GM23338 (cell line): ENCODE measurements around the gene ZDHHC9. TPM values are rescaled to one million over a fixed set of nuclear protein-coding genes. Genes with fewer than 3 reads are reported as not detected.

Experiments
- ATAC-seq: fragments of 200-7000 bp; cut with Tn5 transposase; 3 replicates; pipeline ENCODE4 v1.9.1; 2020
- DNase-seq: peaks from one replicate; pipeline ENCODE4 v3.0.0-alpha.2; 2015; ENCODE audit warnings: low spot score
- H2AFZ ChIP-seq: fragments of 200-600 bp; sonication (generic); 2 replicates; pipeline ENCODE4 v1.8.0; 2016; ENCODE audit warnings: antibody characterized with exemption, mild to moderate bottlenecking, moderate library complexity
- H3F3A ChIP-seq: fragments of 200-600 bp; sonication (generic); replicated peaks from 2 replicates; pipeline ENCODE4 v1.8.0; 2017; ENCODE audit warnings: antibody characterized with exemption, mixed run types, low read depth
- H3K27ac ChIP-seq: fragments of 200-600 bp; sonication (generic); 2 replicates; pipeline ENCODE4 v1.6.1; 2016; ENCODE audit warnings: low read depth
- H3K27me3 ChIP-seq: fragments of 200-600 bp; sonication (generic); 2 replicates; pipeline ENCODE4 v1.8.0; 2016; ENCODE audit warnings: mild to moderate bottlenecking, mixed run types, moderate library complexity; ENCODE audit not compliant: insufficient read depth
- H3K36me3 ChIP-seq: fragments of 200-600 bp; sonication (generic); 2 replicates; pipeline ENCODE4 v1.8.0; 2016; ENCODE audit warnings: mild to moderate bottlenecking; ENCODE audit not compliant: insufficient read depth
- H3K4me1 ChIP-seq: fragments of 200-600 bp; sonication (generic); 2 replicates; pipeline ENCODE4 v1.8.0; 2016; ENCODE audit warnings: mild to moderate bottlenecking, moderate library complexity; ENCODE audit not compliant: insufficient read depth
- H3K4me2 ChIP-seq: fragments of 200-600 bp; sonication (generic); 2 replicates; pipeline ENCODE4 v1.7.1; 2017; ENCODE audit warnings: mixed run types
- H3K4me3 ChIP-seq: fragments of 200-600 bp; sonication (generic); 2 replicates; pipeline ENCODE4 v1.6.1; 2016; ENCODE audit warnings: mixed run types
- H3K79me2 ChIP-seq: fragments of 200-600 bp; sonication (generic); replicated peaks from 2 replicates; pipeline ENCODE4 v1.8.0; 2017; ENCODE audit warnings: mild to moderate bottlenecking; ENCODE audit not compliant: insufficient read depth
- H3K9me2 ChIP-seq: fragments of 200-600 bp; sonication (generic); 2 replicates; pipeline ENCODE4 v1.8.0; 2017; ENCODE audit not compliant: insufficient read depth
- H4K20me1 ChIP-seq: fragments of 200-600 bp; sonication (generic); replicated peaks from 2 replicates; pipeline ENCODE4 v1.8.0; 2017; ENCODE audit warnings: mild to moderate bottlenecking; ENCODE audit not compliant: insufficient read depth
- H3K27ac Mint-ChIP-seq: 2 replicates; pipeline ENCODE4 v1.8.0; 2020; ENCODE audit warnings: inconsistent platforms, mild to moderate bottlenecking, moderate library complexity, mixed read lengths
- H3K27me3 Mint-ChIP-seq: 3 replicates; pipeline ENCODE4 v1.8.0; 2022; ENCODE audit warnings: low read depth, mild to moderate bottlenecking, moderate library complexity, mixed read lengths, inconsistent platforms; ENCODE audit not compliant: insufficient read depth, poor library complexity
- H3K36me3 Mint-ChIP-seq: 3 replicates; pipeline ENCODE4 v1.8.0; 2021; ENCODE audit warnings: low read depth, mild to moderate bottlenecking, inconsistent platforms, moderate library complexity, mixed read lengths
- H3K4me1 Mint-ChIP-seq: 3 replicates; pipeline ENCODE4 v1.8.0; 2020; ENCODE audit warnings: mild to moderate bottlenecking, inconsistent platforms, mixed read lengths
- H3K4me3 Mint-ChIP-seq: 3 replicates; pipeline ENCODE4 v1.8.0; 2021; ENCODE audit warnings: moderate library complexity, mild to moderate bottlenecking, inconsistent platforms, mixed read lengths
- H3K9me3 Mint-ChIP-seq: 3 replicates; pipeline ENCODE4 v1.8.0; 2020; ENCODE audit warnings: moderate library complexity, mild to moderate bottlenecking, inconsistent platforms, mixed read lengths
- CTCF ChIP-seq, 2 experiments: fragments of 200-600 bp in 1 of 2; sonication (generic) in 1 of 2; conservative IDR thresholded peaks; 2 replicates each; pipeline versions ENCODE4 v1.5.1 to v1.6.1; 2016 to 2017; ENCODE audit warnings: antibody characterized with exemption in 2 of 2, low read depth in 2 of 2, mild to moderate bottlenecking in 2 of 2, moderate library complexity in 1 of 2
- ETS1 ChIP-seq: IDR thresholded peaks from 2 replicates; pipeline ENCODE4 v1.6.1; 2016; ENCODE audit warnings: antibody characterized with exemption
- EZH2phosphoT487 ChIP-seq: fragments of 200-600 bp; sonication (generic); IDR thresholded peaks from one replicate; pipeline ENCODE4 v1.8.1; 2018; ENCODE audit warnings: antibody characterized with exemption; ENCODE audit not compliant: unreplicated experiment
- JUNB ChIP-seq: IDR thresholded peaks from one replicate; pipeline ENCODE4 v1.6.1; 2016; ENCODE audit warnings: antibody characterized with exemption; ENCODE audit not compliant: unreplicated experiment
- NANOG ChIP-seq: IDR thresholded peaks from 2 replicates; pipeline ENCODE4 v1.6.1; 2016; ENCODE audit warnings: antibody characterized with exemption, borderline replicate concordance
- POLR2AphosphoS5 ChIP-seq: IDR thresholded peaks from 2 replicates; pipeline ENCODE4 v1.6.1; 2016; ENCODE audit warnings: antibody characterized with exemption, low read depth
- REST ChIP-seq: IDR thresholded peaks from one replicate; pipeline ENCODE4 v1.6.1; 2018; ENCODE audit warnings: antibody characterized with exemption; ENCODE audit not compliant: unreplicated experiment
- ZNF114 ChIP-seq: fragments of 250-450 bp; sonication (Bioruptor Pico); IDR thresholded peaks from 2 replicates; pipeline ENCODE4 v1.5.0; 2020; ENCODE audit warnings: mild to moderate bottlenecking, moderate library complexity
- ZNF462 ChIP-seq: fragments of 250-450 bp; sonication (Bioruptor Pico); IDR thresholded peaks from 2 replicates; pipeline ENCODE4 v1.5.0; 2020; ENCODE audit warnings: mild to moderate bottlenecking, moderate library complexity
- polyA plus RNA-seq: library from polyadenylated mRNA; unstranded; fragments of >200 nt; fragmentation: Nextera tagmentation; extraction: Ambion mirVana; gene quantifications from 2 replicates; pipeline ENCODE4 v1.2.1, GENCODE V29; 2016
- total RNA-seq: library from RNA; depleted of rRNA; stranded (reverse); fragments of >200 nt; shearing (Covaris generic); gene quantifications from 2 replicates; pipeline ENCODE4 v1.2.3, GENCODE V29; 2014

Gene ZDHHC9
- total and polyA plus RNA-seq, 2 experiments from 2014 or later, result 14.2 to 17.6 TPM

GRCh38 chrX:129780441-129781105 lies 63.1 kb downstream of the ZDHHC9 start:
- H3K9me2 ChIP-seq, result no peaks in the 10 kb centered on the region
- H3K4me1 Mint-ChIP-seq, result no peaks in the 10 kb centered on the region; the same call in 1 of the 3 replicates
- H3K9me3 Mint-ChIP-seq, result no peaks in the 10 kb centered on the region
- H3K27me3 ChIP-seq, result no peaks in the 10 kb centered on the region
- H3K4me2 ChIP-seq, result no peak overlapping the region
- H4K20me1 ChIP-seq, result no peaks in the 10 kb centered on the region
- no peaks in the 10 kb centered on the region for H3K36me3 Mint-ChIP-seq
- no peaks in the 10 kb centered on the region for H3F3A ChIP-seq
- no peak overlapping the region for H3K4me3 ChIP-seq
- H3K36me3 ChIP-seq, result no peaks in the 10 kb centered on the region
- TF ChIP-seq CTCF (conservative IDR thresholded peaks at IDR 0.05; ENCODE audit: low read depth in 2 of 2) (no peak), ETS1 (no peak), NANOG (no peak), POLR2AphosphoS5 (no peak), EZH2phosphoT487 (no peak)
- H3K27ac ChIP-seq, result no peak overlapping the region
- no peak for ATAC-seq
- H2AFZ ChIP-seq, result no peak overlapping the region
- DNase-seq, result no peak
- no peaks in the 10 kb centered on the region for H3K27me3 Mint-ChIP-seq
- no peaks in the 10 kb centered on the region for H3K79me2 ChIP-seq
- H3K4me3 Mint-ChIP-seq, result no peak overlapping the region
- no peaks in the 10 kb centered on the region for H3K4me1 ChIP-seq
- no peak overlapping the region for H3K27ac Mint-ChIP-seq

GRCh38 chrX:129779747-129780146 lies 63.9 kb downstream of the ZDHHC9 start, which contains the start of gene SASH3:
TSS of gene SASH3 (plus strand) at chrX:129779949. CDS start at chrX:129780098, 149 bp downstream.
- Mint-ChIP-seq H3K9me3 (no peaks in the 10 kb centered on the region), H3K4me1 (no peaks in the 10 kb centered on the region; the same call in 1 of the 3 replicates), H3K4me3 (no peak within 1 kb of the TSS), H3K27ac (no peak within 1 kb of the TSS), H3K27me3 (no peaks in the 10 kb centered on the region), H3K36me3 (no peaks in the 10 kb centered on the region)
- Histone ChIP-seq H4K20me1 (no peaks in the 10 kb centered on the region), H3K27me3 (no peaks in the 10 kb centered on the region), H3K27ac (no peak within 1 kb of the TSS), H3K4me1 (no peaks in the 10 kb centered on the region), H3K4me3 (no peak within 1 kb of the TSS), H3F3A (no peaks in the 10 kb centered on the region), H3K9me2 (no peaks in the 10 kb centered on the region), H3K4me2 (no peak within 1 kb of the TSS), H3K36me3 (no peaks in the 10 kb centered on the region), H2AFZ (no peak within 1 kb of the TSS), H3K79me2 (no peaks in the 10 kb centered on the region)
- no peak for ATAC-seq
- DNase-seq, result no peak
- TF ChIP-seq ZNF114 (CRISPR knock-in tag) (no peak), ZNF462 (CRISPR knock-in tag) (no peak), REST (no peak), JUNB (no peak)
